Measurements from ENCODE around the gene SUPT4H1.

SUPT4H1 gene

DNA sequence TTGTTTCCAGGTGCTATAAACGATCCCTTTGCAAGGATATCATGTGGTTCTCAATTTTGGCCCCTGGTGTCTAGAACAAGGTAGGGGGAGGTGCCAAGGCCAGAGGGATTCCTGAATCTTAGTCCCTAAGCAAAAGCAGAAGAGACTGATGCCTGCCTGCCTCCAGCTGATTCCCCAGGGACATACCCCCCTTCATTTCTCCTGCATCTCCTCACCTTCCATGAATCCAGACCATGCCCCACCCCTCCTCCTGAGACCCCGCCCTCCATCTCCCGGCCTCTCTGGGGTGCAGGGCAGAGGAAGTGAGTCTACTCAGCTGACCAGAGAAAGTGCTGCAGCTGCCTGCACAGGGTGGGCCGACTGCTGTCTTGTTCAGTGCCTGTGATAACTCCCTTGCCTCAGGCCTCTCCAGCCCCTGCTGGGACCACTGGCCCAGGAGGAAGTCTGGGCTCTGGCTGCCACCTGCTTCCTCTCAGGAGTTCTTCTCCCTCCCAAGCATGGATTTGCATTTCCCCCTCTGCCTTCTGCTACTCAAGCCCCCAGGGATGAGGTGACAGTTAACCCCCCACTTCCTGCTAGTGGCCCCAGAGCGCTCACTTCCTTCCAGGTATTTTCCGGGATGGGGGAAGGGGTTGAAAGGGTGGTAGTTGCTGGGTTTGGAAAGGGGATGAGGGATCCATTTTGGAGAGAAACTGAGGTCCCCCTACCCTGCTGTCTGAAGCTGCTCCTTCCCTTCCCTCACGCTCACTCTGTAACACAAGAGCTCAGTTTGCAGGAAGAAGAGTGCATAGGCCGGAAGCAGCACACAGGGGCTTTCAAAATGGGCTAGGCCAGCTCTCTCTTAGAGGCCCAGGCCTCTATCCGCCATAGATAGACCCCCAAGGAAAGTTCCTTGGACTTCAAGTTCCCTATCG lies 12.9 kb downstream of the SUPT4H1 start:
- no peak for DNase-seq

DNA sequence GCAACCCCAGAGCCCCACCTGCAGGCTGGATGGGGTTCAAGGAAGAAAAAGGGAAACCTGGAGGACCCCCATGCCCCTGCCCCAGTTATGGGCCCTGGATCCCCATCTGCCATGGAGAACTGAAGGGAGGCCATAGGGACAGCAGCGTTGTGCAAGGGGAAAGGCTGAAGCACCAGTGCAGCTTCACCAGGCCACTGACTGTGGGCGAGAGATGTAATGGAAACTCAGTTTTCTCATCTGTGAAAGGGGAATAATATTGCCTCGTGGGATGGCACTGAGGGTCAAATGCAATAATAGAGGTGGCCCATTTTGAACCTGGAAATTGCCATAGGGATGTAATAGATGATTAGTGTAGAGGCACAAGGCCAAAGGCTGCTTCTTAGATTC lies 13.6 kb downstream of the SUPT4H1 start:
- no peak for DNase-seq

DNA sequence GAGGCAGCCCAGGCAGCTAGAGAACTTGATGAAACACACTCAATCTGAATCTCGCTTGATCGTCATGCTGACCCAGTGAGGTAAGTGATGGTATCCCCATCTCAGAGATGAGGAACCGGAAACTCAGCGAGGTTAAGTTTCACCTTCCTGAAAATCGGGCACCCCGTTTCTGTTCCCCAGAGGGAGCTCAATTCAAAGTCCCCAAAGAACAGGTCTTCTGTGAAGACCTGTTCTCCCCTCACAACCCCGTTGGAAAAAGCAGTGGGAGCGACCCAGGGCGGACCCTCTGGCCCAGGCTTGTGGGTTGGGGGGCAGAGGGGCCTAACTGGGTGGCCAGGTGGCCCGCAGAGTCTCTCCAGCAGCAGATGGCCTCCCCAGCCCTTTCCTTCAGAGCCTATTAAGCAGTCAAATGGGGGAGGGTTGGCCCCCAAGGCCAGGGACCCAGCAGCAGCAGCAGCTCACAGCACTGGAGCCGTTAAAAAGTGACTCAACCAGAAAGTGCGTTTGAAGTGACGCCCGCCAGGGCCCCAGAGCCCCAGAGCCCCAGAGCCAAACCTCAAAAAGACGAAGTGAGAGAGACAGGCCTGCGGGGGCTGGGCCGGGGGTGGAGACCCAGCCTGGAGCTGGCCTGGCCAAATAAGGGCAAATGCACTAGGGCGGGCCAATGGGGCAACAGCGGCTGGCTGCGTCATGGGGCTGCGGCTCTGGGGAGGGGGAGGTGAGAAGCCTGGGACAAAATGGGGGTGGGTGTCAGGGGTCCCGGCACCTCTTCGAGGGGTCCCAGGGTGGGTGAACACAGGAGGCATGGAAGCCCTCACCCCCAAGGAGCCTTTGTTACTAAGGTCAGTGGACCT lies 14.2 kb downstream of the SUPT4H1 start:
- no peak for DNase-seq

DNA sequence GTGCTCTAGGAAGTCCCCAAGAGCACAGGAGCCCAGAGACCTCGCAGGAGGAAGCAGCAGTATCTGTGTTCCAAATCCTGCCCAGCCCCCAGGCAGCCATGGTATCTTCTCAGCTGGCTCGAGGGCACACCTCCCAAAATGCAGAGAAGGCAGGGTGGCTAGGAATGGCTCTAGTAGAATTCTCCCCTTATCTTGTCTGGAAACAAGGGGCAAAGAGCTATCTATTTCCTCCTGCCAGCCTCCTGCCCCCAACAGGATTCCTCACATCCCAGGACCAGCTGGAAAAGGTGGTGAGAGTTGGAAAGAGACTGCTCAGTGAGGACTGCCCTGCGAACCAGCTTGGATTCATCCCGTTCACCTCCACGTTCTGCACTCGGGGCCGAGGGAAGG lies 14.8 kb downstream of the SUPT4H1 start:
- no peak for DNase-seq

DNA sequence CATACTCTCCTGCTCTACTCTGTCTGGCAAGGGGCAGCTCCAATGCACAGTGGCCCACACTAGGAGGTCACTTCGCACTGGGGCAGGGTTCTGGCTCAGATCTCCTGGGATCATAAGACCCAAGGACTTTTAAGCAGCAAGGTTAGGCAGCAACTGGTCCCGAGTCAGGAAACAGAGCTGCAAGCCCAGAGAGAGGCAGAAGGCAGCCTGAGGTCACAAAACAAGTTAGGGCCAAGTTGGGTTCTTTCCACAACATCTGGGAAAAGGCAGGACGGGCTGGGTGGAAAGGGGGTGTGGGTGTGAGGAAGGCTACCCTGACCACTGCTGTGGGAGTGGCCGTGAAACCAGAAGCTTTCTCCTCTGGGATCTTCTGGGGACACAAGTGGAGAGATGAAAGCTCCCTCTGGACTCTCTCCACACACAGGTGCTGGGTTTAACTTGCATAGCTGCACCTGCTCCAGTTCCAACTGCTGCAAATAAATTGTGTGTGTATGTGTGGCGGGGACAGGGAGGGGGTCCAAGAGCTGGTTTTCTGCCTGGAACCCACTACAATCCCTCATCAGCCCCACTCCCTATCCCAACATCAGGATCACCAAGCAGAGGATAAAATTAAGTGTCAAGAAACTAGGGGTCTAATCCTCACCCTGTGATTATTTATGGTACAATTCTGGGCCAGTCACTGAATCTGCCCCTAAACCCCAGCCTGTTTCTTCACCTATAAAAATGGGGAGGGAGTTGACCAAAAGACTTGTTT lies 15.4 kb downstream of the SUPT4H1 start:
- no peak for DNase-seq

DNA sequence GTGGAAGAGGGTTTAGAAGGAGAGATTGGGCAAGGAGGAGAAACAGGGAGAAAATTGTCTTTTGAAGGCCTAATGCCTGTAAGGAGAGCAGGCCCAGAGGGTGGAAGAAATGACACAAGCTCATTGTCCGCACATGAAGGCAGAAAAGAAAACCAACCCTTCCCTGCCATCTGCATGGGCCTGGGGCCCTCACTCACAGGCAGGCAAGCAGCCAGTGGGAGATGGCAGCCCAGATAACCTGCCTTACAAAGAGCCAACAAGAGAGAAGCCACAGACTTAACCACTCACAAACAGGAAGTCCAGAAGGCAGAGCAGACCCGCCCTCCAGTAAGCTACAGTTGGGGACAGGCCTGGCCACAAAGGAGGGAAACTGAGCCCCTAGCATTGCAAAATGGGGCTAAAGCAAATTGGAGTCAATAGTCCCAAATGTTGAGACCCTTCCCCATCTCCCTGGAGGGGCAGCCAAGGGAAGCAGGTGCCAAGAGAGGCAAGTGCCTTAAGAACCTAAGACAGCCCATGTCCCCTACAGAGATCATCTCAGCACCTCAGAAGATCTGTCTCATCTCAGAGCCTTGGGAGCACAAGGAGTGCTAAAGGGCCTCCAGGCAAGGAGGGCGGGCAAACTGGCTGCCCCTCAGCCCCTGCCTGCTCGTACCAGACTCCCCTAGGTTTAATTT lies 16.1 kb downstream of the SUPT4H1 start:
- DNase-seq: no peak

DNA sequence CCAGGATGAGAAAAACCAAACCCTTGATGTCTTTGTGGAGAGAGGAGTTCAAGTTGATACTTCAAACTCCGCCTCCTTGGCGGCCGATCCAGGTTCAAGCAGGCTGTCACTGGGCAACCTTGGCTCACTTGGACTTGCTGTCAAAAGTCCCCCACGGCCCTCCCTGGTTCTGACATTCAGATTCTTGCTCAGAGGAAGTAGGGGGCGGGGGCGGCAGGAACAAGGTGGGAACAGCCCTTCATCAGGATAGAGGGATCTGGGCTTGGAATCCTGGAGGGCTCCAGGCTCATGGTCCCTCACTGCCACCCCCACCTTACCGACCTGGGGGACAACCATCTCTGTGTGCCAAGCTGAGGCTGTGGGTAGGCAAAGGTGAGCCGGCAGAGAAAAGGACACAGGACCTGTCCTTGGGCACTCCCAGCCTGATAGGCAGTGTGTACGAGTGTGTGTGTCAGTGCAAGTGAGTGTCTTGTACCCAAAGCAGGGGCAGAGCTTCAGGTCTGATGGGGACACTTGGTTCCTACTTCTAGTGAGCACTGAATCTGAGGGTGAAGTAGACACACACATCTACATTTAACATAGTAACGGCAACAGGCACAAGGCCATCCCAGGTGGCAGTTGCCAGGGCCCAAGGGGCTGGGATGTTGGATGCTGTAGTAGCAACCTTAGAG lies 16.8 kb downstream of the SUPT4H1 start:
- no peak for DNase-seq

DNA sequence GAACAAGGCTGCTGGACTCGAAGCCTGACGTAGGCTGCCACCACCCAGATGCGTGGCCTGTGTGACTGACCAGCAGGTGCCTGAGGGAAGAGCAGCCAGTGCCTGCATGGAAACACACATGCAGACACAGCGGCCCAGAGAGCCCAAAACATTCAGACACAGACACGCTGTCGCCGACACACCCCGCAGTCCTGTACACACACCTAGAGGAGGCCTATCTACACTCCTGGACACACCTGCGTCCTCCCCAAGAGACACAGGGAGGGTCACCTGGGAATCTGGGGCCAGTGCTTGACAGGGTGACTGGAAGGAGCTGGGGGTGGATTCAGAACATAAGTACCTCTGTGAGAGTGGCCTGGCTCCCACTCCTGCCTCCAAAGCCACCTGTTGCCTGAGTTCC lies 17.3 kb downstream of the SUPT4H1 start:
- no peak for DNase-seq

DNA sequence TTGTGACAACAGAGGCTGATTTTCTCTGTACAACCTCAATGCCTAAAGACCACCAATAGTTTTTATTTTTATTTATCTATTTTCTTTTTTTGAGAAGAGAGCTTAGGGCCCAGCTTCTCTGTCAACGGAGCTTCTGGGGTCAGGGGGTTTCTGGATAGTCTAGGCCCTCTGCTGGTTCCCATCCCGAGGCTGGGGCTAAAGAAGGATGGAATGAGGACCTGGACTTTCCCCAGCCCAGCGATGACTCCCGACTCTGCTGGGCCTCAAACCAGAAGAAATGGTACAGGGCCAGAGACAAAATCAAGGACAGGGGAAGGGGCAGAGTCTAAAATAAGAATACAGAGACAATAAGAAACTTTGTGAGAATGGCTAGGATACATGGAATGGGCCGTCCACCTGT lies 17.7 kb downstream of the SUPT4H1 start:
- DNase-seq: no peak

DNA sequence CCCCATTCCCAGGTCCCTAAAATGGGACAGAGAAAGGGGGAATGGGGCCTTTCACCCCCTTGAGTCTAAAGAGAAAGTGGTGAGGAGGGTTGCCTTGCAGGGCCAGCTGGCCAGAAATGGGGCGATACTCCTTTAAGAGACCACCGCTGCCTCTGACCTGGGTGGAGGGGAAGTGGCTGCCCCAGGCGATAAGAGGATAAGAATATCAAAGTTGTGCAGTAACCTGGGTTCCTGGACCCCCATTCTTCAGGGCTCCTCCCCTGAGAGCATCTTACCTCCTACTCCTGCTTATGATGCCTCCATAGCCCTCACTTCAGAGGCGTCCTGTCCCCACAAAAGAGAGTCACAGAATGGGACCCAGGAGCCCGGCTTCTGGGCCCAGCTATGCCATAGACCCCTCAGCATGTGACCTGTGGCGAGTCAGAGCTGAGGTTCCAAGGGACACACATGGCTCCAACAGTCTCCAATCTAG lies 18.2 kb downstream of the SUPT4H1 start:
- DNase-seq: no peak

DNA sequence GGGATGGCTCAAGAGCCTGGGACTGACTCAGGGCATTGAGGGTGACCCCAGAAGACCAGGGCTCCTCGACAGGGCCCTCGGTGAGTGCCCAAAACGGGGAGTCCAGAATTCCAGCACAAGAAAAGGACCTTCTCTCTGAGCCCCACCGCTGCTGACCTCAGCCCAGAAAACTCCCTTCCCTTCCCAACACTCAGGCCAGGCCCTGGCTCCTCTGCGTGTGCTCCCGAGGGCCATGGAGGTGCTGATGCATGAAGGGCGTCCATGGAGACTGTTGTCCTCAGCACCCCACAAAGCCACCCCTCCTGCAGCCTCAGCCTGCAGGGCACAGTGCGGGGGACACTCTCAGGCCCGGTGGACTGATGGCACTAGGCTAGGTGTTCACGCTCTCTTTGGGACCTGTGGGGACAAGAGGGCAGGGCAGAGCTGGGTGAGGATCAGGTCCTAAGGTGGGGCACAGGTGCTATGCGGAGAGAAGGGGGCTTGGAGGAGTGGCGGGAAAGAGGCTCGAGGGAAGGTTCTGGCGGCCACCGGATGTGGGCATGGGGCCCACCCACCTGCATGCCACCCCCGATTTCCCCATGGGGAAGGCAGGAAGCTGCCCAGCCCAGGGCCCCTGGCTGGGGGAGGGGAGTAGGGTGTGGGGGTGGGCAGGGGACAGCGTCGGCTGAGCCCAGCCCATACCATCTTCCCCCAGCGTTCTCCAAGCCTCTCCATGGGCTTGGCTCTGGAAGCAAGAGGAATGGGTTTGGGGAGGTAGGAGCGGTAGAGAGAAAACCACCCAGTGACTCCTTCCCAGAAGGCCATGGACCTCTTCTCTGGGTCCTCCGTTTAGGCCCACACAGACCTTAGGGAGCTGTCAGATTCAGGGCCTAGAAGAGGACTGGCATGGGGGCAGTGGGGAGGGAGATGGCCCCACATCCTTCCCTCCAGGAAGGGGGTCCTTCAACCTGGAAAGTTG lies 18.9 kb downstream of the SUPT4H1 start:
- no peak for DNase-seq

DNA sequence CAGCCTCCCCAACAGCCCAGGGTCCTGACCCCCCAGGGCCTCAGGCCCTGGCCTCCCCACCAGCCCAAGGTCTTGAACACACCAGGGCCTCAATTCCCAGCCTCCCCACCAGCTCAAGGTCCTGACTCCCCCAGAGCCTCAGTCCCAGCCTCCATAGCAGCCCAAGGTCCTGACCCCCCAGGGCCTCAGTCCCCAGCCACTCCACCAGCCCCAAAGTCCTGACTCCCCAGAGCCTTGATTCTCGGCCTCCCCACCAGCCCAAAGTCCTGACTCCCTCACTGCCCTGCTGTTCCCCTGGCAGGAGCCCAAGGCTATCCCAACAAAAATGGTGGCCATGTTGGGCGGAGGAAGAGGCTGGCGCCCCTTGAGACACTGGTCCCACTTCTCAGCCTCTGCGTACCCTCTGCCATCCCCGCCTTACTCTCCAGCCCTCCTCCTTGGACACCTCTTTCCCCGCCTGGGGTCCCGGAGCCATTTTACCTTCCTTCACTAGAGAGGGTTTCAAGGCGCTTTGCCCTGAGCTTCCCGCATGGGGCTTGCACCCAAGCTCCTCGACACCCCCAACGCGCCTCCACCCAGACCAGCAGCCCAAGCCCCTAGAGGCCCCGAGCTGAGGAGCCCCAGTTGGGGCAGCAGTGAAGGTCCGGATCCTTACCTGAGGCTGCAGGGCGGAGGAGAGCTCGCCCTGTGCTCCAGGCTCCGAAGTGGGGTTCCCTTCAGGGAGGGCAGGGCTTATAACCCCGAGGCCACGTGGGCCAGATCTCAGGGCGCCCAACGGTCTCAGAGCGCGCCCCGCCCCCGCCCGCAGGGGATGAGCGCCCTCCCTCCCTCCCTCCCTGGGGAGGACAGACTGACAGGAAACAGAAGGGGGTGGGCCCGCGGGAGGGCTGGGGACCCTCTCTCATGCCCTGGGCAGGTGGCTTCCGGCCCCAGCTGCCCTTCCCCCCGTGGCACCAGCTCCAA lies 19.9 kb downstream of the SUPT4H1 start:
- DNase-seq: no peak

DNA sequence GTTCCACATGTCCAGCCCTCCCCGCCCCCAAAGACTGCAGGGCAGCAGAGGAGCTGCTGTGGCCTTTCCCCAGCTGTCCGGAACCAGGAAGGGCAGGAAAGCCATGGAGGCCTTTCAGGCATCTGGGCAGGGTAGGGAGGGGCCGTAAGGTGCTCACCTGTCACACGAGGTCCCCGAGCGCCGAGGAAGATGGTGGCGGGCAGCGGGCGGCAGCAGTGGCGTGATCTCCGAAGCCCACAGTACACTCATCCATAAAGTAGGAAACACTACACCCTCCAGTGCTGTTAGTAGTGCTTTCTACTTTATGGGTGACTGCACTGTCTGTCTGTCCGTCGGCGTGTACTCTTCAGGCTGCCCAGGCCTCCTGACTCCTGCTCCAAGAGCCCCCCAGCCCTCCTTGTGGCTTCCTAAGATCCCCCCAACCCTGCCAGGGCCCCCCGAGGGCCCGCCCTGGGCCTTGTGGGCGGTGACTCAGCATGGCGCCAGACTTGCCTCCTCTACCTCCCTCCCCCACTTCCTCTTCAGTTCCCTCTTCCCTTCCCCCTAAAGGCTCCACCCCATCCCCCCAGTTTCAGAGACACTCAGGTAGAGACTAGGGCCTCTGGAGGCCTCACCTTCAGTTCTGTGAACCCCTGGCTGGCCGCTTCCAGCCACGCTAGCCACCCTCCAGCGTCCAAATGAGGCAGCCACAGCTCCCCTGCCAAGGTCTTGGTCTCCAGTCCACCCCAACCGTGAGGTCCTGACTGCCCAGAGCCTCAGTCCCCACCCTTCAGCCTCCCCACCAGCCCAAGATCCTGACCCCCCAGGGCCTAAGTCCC lies 20.8 kb downstream of the SUPT4H1 start:
- DNase-seq: no peak

DNA sequence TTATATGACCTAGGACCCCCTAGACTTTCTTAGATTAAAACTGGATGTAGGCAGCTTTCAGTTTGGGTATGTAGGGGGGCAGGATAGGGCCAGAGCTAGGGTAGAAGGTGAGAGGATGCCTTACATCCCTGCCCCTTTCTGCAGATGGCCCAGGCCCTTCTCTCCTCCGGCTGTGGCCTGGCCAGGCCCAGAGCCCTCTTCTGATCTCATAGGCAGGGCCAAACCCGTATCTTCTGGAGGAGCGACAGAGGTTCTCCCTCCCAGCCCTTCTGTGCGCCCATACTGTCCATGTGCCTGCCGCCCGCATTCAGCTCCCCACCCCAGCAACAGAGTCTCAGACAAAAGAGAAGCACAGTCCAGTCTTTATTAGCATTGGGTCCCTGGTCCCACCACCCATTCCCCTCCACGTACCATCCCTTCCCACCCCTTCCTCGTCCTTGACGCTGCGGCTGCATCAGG lies 21.4 kb downstream of the SUPT4H1 start:
- DNase-seq: no peak

DNA sequence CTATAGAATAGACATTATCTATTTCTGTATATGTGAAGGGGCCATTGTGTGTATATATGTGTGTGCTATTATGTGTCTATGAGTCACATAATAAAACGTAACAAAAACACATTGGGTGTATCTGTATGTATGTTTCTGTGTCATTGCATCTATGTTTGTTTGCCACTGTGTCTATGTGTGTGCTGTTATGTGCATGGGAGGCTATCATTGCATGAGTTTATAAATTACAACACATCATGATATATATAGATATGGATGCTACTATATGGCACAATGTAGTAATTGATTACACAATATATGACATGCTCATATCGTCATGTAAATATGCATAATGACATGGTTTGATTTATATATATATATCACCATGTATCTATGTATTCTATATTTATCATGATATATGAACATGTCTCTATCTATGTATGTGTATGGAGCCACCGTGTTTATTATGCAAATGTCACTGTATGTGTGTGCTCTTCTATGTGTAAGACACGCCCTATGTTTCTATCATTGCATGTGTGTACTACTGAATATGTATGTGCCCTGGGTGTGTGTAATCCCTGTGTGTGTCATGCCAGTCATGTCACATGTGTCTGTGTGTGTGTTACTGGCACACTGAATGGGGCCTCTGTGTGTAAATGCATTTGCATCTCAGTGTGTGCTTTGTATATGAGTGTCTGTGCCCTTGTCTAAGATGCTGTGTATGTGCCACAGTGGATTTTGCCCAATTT lies 22.0 kb downstream of the SUPT4H1 start:
- DNase-seq: no peak

DNA sequence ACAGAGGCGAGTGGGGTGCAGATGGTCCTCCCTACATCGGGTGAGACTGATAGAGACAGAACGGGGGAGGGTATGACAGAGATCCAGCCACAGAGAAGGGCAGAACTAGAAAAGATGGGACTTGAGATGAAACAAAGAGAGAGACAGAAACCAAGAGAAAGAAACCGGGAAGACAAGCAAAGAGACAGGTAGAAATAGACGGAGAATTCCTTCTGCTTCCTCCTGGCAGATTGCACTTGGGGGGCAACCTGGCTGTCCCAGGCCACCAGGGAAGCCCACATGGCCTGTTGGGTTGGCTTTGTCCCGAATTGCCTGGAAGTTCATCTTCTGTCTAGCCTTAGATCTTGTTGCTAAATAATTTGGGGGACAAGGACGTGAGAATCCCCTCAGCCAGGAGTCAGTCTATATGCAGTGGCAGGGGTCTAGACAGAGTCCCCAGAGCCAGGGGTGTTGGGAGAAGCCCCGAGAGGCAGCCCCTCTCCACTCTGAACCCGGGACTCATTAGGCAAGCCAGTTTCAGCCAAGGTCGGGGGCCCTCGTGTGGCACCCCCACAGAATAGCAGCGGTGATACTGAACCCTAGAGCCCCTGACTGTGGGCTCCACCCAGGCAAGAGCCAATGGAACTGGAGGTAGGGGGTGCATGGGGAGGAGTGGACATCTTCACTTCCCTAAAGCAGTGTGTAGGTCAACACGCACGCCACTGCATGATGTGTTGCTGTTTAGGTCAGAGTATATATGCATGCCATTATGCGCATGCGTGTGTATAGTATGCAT lies 22.8 kb downstream of the SUPT4H1 start:
- no peak for DNase-seq
